Colonic mucosa (tissue), 4 donors: Measurements from ENCODE around the gene STARD9. TPM values are rescaled to one million over a fixed set of nuclear protein-coding genes. Genes with fewer than 3 reads are reported as not detected.
"Not testable (repeated sequence)": the region's sequence is repeated elsewhere in the genome, so short reads cannot be mapped to it uniquely, and the experiment has no call there.

Experiments
- DNase-seq: peaks from one replicate; pipeline ENCODE4 v3.0.0-alpha.2; 2020
- H3K27ac ChIP-seq: fragments of 200-600 bp; one replicate; pipeline ENCODE4 v1.8.0; 2021
- H3K27me3 ChIP-seq: fragments of 200-600 bp; one replicate; pipeline ENCODE4 v1.8.0; 2021
- H3K36me3 ChIP-seq: fragments of 200-600 bp; one replicate; pipeline ENCODE4 v1.8.0; 2021
- H3K4me1 ChIP-seq: fragments of 200-600 bp; one replicate; pipeline ENCODE4 v1.8.0; 2021; ENCODE audit warnings: mild to moderate bottlenecking
- H3K4me3 ChIP-seq: fragments of 200-600 bp; one replicate; pipeline ENCODE4 v1.8.0; 2021
- H3K9ac ChIP-seq, 2 donors: one replicate each; pipeline ENCODE4 v1.7.0; 2013; ENCODE audit warnings: control low read depth in 2 of 2, low read depth in 2 of 2, low read length in 2 of 2
- H3K9me3 ChIP-seq: fragments of 200-600 bp; one replicate; pipeline ENCODE4 v1.8.0; 2021
- CTCF ChIP-seq: fragments of 200-600 bp; IDR thresholded peaks from one replicate; pipeline ENCODE4 v1.8.0; 2022; ENCODE audit warnings: antibody characterized with exemption, mild to moderate bottlenecking
- intact Hi-C: fragments of 100-400 bp; cut with DNase I; formaldehyde crosslinking; loops from one replicate; pipeline ENCODE4 v1.14.1; 2022
- total RNA-seq, 2 donors: library from RNA; stranded (reverse); fragmentation: NEBNext Ultra II Directional in 1 of 2; extraction: Animal tissue kit (Norgen Biotek cat#: 25700) in 1 of 2; gene quantifications; one replicate each; pipeline ENCODE4 v1.2.1, GENCODE V29; 2021
- donor health status: healthy.
- donor health status: DM: no; HTN: no; CAD: no.
- donor health status: DM: no; HTN: no; CAD: no.

The STARD9 gene
- total RNA-seq, 2 donors from 2014 or later: 4.7 to 5.2 TPM

DNA sequence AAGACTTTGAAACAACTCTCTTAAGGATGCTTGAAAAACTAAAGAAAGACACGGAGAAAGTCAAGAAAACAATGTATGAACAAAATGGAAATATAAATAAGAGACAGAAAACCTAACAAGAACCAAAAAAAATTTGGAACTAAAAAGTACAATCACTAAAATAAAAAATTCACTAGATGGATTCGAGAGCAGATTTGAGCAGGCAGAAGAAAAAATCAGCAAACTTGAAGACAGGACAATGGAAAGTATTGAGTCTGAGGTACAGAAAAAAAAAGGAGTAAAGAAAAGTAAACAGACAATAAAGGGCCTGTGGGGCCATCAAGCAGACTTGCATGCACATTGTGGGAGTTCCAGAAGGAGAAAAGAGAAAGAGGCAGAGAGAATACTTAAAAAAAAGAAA lies 174.9 kb downstream of the STARD9 start:
- no peaks in the 10 kb centered on the region for H3K27me3 ChIP-seq
- H3K9ac ChIP-seq: no peak overlapping the region
- no peaks in the 10 kb centered on the region for H3K36me3 ChIP-seq
- no peaks in the 10 kb centered on the region for H3K4me1 ChIP-seq
- no peaks in the 10 kb centered on the region for H3K9me3 ChIP-seq
- no peak for TF ChIP-seq CTCF
- DNase-seq: no peak
- intact Hi-C loops: no loop called here
- H3K4me3 ChIP-seq: no peak overlapping the region
- H3K27ac ChIP-seq: no peak overlapping the region

DNA sequence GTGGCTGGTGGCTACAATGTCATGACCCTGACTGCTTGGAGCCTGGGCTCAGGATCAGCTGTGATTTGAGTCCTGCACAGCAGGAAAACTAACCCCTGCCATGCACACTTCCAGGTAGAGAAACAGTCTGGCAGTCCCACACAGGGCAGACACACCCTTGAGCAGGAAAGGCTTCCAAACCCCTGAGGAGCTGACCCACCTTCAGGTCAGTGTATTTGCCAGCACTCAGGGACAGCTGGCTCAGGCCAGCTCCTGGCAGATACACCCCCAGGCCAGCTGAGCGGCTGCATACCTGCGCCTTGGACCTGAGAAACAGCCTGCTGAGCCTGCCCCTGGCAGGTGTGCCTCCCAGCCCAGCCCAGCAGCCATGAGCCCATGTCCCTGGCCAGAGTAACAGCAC lies 183.7 kb downstream of the STARD9 start:
- Histone ChIP-seq H3K4me3 (no peak overlapping the region), H3K36me3 (no peaks in the 10 kb centered on the region), H3K9me3 (no peaks in the 10 kb centered on the region), H3K9ac (no peak overlapping the region), H3K27me3 (no peaks in the 10 kb centered on the region), H3K27ac (no peak overlapping the region), H3K4me1 (no peaks in the 10 kb centered on the region)
- intact Hi-C loops: no loop called here
- no peak for DNase-seq
- no peak for TF ChIP-seq CTCF

DNA sequence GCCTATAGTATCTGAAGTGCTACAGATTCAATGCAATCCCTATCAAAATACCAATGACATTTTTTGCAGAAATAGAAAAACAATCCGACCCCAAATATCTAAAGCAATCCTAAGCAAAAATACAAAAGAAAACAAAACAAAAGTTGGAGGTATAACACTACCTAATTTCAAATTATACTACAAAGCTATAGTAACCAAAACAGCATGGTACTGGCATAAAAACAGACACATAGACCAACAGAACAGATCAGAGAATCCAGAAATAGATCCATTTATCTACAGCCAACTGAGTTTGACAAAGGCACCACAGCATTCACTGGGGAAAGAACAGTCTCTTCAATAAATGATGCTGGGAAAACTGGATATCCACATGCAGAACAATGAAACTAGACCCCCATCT lies 185.4 kb downstream of the STARD9 start:
- Histone ChIP-seq H3K27me3 (no peaks in the 10 kb centered on the region), H3K4me1 (no peaks in the 10 kb centered on the region), H3K9me3 (no peaks in the 10 kb centered on the region), H3K27ac (no peak overlapping the region), H3K9ac (no peak overlapping the region), H3K36me3 (no peaks in the 10 kb centered on the region), H3K4me3 (no peak overlapping the region)
- intact Hi-C loops: no loop called here
- no peak for TF ChIP-seq CTCF
- no peak for DNase-seq

- H3K9ac ChIP-seq, H3K27ac ChIP-seq, DNase-seq, H3K9me3 ChIP-seq, intact Hi-C loops, H3K27me3 ChIP-seq, H3K4me3 ChIP-seq, H3K4me1 ChIP-seq, H3K36me3 ChIP-seq: not testable (repeated sequence)
Measured at GRCh38 chr15:42761813-42762212, 186.4 kb downstream of the STARD9 start.

GRCh38 chr15:42764154-42764731 lies 188.8 kb downstream of the STARD9 start:
- H3K27ac ChIP-seq, H3K4me3 ChIP-seq, H3K36me3 ChIP-seq, H3K9ac ChIP-seq, H3K9me3 ChIP-seq, intact Hi-C loops, H3K27me3 ChIP-seq, H3K4me1 ChIP-seq, DNase-seq: not testable (repeated sequence)

DNA sequence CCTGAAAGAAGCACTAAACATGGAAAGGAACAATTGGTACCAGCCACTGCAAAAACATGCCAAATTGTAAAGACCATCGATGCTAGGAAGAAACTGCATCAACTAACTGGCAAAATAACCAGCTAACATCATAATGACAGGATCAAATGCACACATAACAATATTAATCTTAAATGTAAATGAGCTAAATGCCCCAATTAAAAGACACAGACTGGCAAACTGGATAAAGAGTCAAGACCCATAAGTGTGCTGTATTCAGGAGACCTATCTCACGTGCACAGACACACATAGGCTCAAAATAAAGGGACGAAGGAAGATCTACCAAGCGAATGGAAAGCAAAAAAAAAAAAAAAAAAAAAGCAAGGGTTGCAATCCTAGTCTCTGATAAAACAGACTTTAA lies 190.7 kb downstream of the STARD9 start:
- intact Hi-C loops, H3K27me3 ChIP-seq, H3K4me1 ChIP-seq, H3K9ac ChIP-seq, H3K4me3 ChIP-seq, DNase-seq, H3K27ac ChIP-seq, H3K36me3 ChIP-seq, H3K9me3 ChIP-seq: not testable (repeated sequence)

Other genes starting within 250 kb of the STARD9 start
- gene CAPN3, start 216.1 kb upstream of the STARD9 start, total RNA-seq: 1 to 10 TPM; 6.8 TPM
- 10 to 100 TPM; 41.9 to 46.9 TPM for gene ZNF106, start 84.5 kb upstream of the STARD9 start, total RNA-seq
- 10 to 100 TPM; 60.9 to 65.2 TPM for gene SNAP23, start 80.0 kb upstream of the STARD9 start, total RNA-seq
- gene LRRC57, start 26.8 kb upstream of the STARD9 start, total RNA-seq: 10 to 100 TPM; 31.0 to 34.7 TPM
- gene HAUS2, start 26.8 kb upstream of the STARD9 start, total RNA-seq: 10 to 100 TPM; 16.0 to 21.3 TPM
- gene CDAN1, start 161.5 kb downstream of the STARD9 start, total RNA-seq: 10 to 100 TPM; 11.0 to 31.6 TPM